NCI-H82 treated with DMSO at 0.1 percent for 48 hours (cell line): Measurements from ENCODE around the gene IRF6.

Experiments
- DNase-seq: peaks from one replicate; lab custom pipeline; 2025; ENCODE audit not compliant: unreplicated experiment; lab: John Stamatoyannopoulos, UW

The IRF6 gene

GRCh38 chr1:209805875-209806760 is at the start of gene IRF6:
Gene IRF6 (minus strand): TSS chr1:209806142. CDS start chr1:209801413, 4,729 bp downstream.
- no peak for DNase-seq

- no peak for DNase-seq
Observed at GRCh38 chr1:209855623-209856022, 49.7 kb upstream of the IRF6 start.

- DNase-seq = no peak
Observed at GRCh38 chr1:209855006-209855405, 49.1 kb upstream of the IRF6 start.

- no peak for DNase-seq
Observed at GRCh38 chr1:209854196-209854595, 48.3 kb upstream of the IRF6 start.

GRCh38 chr1:209853676-209854075 is 47.7 kb upstream of the IRF6 start:
- DNase-seq = no peak

GRCh38 chr1:209850342-209850979 is 44.5 kb upstream of the IRF6 start:
- peak; percentile 24 for DNase-seq

- DNase-seq = no peak
Observed at GRCh38 chr1:209849388-209849787, 43.4 kb upstream of the IRF6 start.

GRCh38 chr1:209845408-209845725 is 39.4 kb upstream of the IRF6 start:
- no peak for DNase-seq

GRCh38 chr1:209844695-209845407 is 38.9 kb upstream of the IRF6 start:
- DNase-seq = no peak

GRCh38 chr1:209840611-209841010 is 34.7 kb upstream of the IRF6 start:
- DNase-seq = no peak

- no peak for DNase-seq
Observed at GRCh38 chr1:209839875-209840546, 34.1 kb upstream of the IRF6 start.

GRCh38 chr1:209838537-209838936 is 32.6 kb upstream of the IRF6 start:
- DNase-seq = no peak

GRCh38 chr1:209837671-209838070 is 31.7 kb upstream of the IRF6 start:
- no peak for DNase-seq

- no peak for DNase-seq
Observed at GRCh38 chr1:209835782-209836298, 29.9 kb upstream of the IRF6 start.

GRCh38 chr1:209831615-209832014 is 25.7 kb upstream of the IRF6 start:
- no peak for DNase-seq

- DNase-seq = no peak
Observed at GRCh38 chr1:209830722-209831121, 24.8 kb upstream of the IRF6 start.

- DNase-seq = no peak
Observed at GRCh38 chr1:209829716-209830115, 23.8 kb upstream of the IRF6 start.

GRCh38 chr1:209827384-209828262 is 21.7 kb upstream of the IRF6 start, which contains the start of gene UTP25:
Gene UTP25 (plus strand): TSS chr1:209827972. CDS start chr1:209828064, 92 bp downstream.
- peak; percentile 94 for DNase-seq

- no peak for DNase-seq
Observed at GRCh38 chr1:209825591-209826434, 19.9 kb upstream of the IRF6 start.
